Measurements from ENCODE around the gene KHK. TPM values are rescaled to one million over a fixed set of nuclear protein-coding genes. Genes with fewer than 3 reads are reported as not detected.

Gene KHK
- total and polyA plus RNA-seq, 2 donors from 2014 or later = 18.7 to 538 TPM

DNA sequence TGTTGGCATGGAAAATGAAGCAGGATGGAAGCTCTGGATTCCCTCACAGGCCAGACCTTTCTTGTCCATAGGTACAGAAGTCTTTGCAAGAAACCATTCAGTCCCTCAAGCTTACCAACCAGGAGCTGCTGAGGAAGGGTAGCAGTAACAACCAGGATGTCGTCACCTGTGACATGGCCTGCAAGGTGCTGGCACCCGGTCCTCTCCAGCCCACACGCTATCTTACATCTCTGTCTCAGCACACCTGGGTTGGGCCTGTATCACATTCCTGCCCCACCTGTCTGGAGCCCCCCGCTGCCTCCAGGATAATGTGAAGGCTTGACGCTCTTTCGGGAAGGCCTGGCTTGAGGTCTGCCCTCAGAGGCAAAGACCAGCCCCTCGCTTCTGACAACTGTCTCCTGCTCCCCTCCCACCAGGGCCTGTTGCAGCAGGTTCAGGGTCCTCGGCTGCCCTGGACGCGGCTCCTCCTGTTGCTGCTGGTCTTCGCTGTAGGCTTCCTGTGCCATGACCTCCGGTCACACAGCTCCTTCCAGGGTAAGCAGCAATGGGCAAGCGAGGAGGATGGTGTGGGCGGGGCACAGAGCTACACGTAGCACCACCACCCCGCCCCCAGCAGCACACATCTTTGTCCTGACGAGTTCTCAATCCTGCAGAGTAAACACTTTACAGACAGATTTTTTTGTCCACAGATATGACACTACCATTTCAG is 47.8 kb upstream of the KHK start:
- no peak for FAIRE-seq
- peaks cover 6 to 51% (median 46%) of the 10 kb centered on the region in 3 donors for H3K36me3 ChIP-seq (ENCODE audit: control insufficient read depth in 2 of 3, insufficient read depth in 3 of 3, low read length in 3 of 3)
- intact Hi-C loops (cut with DNase I) = no loop called here

DNA sequence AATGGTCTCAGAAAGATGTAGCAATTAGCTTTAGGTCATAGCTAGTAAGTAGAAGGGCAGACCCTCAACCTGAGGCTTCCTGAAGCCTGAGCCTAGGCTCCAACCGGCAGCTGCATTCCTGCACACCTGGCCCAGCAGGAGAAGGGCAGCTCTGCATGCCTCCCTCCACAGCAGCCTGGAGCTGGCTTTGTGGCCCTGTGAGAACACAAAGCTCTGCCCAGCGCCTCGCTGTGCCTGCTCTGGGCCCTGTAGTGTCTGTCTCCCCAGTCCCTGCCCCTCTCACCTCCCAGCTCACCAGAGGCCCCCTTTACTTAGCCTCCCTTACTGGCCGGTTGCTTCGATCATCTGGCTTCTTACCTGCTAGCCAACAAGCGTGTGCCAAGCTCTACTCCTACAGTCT is 47.1 kb upstream of the KHK start:
- H3K27me3 ChIP-seq (ENCODE audit: control insufficient read depth, insufficient read depth, low read length) = no peaks in the 10 kb centered on the region
- peaks cover 2 to 11% (median 7%) of the 10 kb centered on the region in 3 donors for H3K4me1 ChIP-seq (ENCODE audit: control insufficient read depth in 2 of 3, insufficient read depth in 2 of 3, low read depth in 1 of 3, low read length in 3 of 3)
- H3K9ac ChIP-seq (ENCODE audit: low read length in 3 of 3) = no peak overlapping the region
- H3K9me3 ChIP-seq (ENCODE audit: control insufficient read depth in 2 of 3, insufficient read depth in 1 of 3, low read length in 3 of 3) = no peaks in the 10 kb centered on the region
- no peak overlapping the region for H3K27ac ChIP-seq (ENCODE audit: low read depth in 2 of 2, low read length in 2 of 2)
- intact Hi-C loops (cut with DNase I) = no loop called here
- peaks cover 6 to 51% (median 46%) of the 10 kb centered on the region in 3 donors for H3K36me3 ChIP-seq (ENCODE audit: control insufficient read depth in 2 of 3, insufficient read depth in 3 of 3, low read length in 3 of 3)
- no peak overlapping the region for H3K4me3 ChIP-seq (ENCODE audit: low read length in 3 of 3)
- FAIRE-seq = no peak
- TF ChIP-seq, protein P1, sequence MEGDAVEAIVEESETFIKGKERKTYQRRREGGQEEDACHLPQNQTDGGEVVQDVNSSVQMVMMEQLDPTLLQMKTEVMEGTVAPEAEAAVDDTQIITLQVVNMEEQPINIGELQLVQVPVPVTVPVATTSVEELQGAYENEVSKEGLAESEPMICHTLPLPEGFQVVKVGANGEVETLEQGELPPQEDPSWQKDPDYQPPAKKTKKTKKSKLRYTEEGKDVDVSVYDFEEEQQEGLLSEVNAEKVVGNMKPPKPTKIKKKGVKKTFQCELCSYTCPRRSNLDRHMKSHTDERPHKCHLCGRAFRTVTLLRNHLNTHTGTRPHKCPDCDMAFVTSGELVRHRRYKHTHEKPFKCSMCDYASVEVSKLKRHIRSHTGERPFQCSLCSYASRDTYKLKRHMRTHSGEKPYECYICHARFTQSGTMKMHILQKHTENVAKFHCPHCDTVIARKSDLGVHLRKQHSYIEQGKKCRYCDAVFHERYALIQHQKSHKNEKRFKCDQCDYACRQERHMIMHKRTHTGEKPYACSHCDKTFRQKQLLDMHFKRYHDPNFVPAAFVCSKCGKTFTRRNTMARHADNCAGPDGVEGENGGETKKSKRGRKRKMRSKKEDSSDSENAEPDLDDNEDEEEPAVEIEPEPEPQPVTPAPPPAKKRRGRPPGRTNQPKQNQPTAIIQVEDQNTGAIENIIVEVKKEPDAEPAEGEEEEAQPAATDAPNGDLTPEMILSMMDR (IDR thresholded peaks at IDR 0.05; ENCODE audit: borderline replicate concordance, extremely low read depth, insufficient read depth) = no peak
- DNase-seq = no peak

More for the DNA sequence above, 47.8 kb upstream of the KHK start:
- Histone ChIP-seq H3K4me3 (ENCODE audit: low read length in 3 of 3) (no peak overlapping the region), H3K27ac (ENCODE audit: low read depth in 2 of 2, low read length in 2 of 2) (no peak overlapping the region), H3K9me3 (ENCODE audit: control insufficient read depth in 2 of 3, insufficient read depth in 1 of 3, low read length in 3 of 3) (no peaks in the 10 kb centered on the region), H3K9ac (ENCODE audit: low read length in 3 of 3) (no peak overlapping the region), H3K27me3 (ENCODE audit: control insufficient read depth, insufficient read depth, low read length) (no peaks in the 10 kb centered on the region), H3K4me1 (ENCODE audit: control insufficient read depth in 2 of 3, insufficient read depth in 2 of 3, low read depth in 1 of 3, low read length in 3 of 3) (peaks cover 2 to 16% (median 13%) of the 10 kb centered on the region in 3 donors)
- TF ChIP-seq, protein P1 (IDR thresholded peaks at IDR 0.05; ENCODE audit: borderline replicate concordance, extremely low read depth, insufficient read depth) = no peak
- DNase-seq = no peak

DNA sequence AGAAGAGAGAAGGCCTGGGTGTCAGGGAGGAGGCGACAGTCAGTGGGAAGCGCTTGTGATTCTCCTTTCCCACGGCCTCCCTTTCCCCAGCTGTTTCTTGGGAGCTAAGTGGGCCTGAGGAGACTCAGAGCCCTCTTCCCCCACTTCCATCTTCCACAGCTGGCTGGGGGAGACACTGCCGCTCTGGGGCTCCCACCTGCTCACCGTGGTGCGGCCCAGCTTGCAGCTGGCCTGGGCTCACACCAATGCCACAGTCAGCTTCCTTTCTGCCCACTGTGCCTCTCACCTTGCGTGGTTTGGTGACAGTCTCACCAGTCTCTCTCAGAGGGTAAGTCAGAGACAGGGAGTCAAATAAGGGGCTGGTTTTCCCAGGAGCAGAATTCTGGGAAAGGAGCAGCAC is 46.7 kb upstream of the KHK start:
- intact Hi-C loops (cut with DNase I) = no loop called here
- no peak for FAIRE-seq
- peaks cover 2 to 11% (median 7%) of the 10 kb centered on the region in 3 donors for H3K4me1 ChIP-seq (ENCODE audit: control insufficient read depth in 2 of 3, insufficient read depth in 2 of 3, low read depth in 1 of 3, low read length in 3 of 3)
- H3K27me3 ChIP-seq (ENCODE audit: control insufficient read depth, insufficient read depth, low read length) = no peaks in the 10 kb centered on the region
- TF ChIP-seq, protein P1 (IDR thresholded peaks at IDR 0.05; ENCODE audit: borderline replicate concordance, extremely low read depth, insufficient read depth) = no peak
- H3K36me3 ChIP-seq (ENCODE audit: control insufficient read depth in 2 of 3, insufficient read depth in 3 of 3, low read length in 3 of 3) = peaks cover 6 to 51% (median 45%) of the 10 kb centered on the region in 3 donors
- H3K9me3 ChIP-seq (ENCODE audit: control insufficient read depth in 2 of 3, insufficient read depth in 1 of 3, low read length in 3 of 3) = no peaks in the 10 kb centered on the region
- DNase-seq = no peak
- H3K9ac ChIP-seq (ENCODE audit: low read length in 3 of 3) = no peak overlapping the region
- H3K4me3 ChIP-seq (ENCODE audit: low read length in 3 of 3) = no peak overlapping the region
- H3K27ac ChIP-seq (ENCODE audit: low read depth in 2 of 2, low read length in 2 of 2) = no peak overlapping the region
